ENCODE data around the gene DENND10. TPM values are rescaled to one million over a fixed set of nuclear protein-coding genes. Genes with fewer than 3 reads are reported as not detected.

Gene DENND10
- total and polyA plus RNA-seq, 2 donors (not counting 3 experiments of a cell fraction or from before 2014, with no cell fraction given): 39.1 to 50.1 TPM

- H3K36me3 ChIP-seq (ENCODE audit: control insufficient read depth in 2 of 2, extremely low read depth in 1 of 2, insufficient read depth in 2 of 2, low read length in 2 of 2): peaks cover 48 to 53% of the 10 kb centered on the region in 2 experiments
- no peak overlapping the region for H3K4me2 ChIP-seq (ENCODE audit: insufficient read depth, low read length)
- no TSS peak for BruUV-seq (replicated peaks)
Observed at GRCh38 chr10:119061926-119062325, 42.0 kb upstream of the DENND10 start.

More at GRCh38 chr10:119061926-119062325, 42.0 kb upstream of the DENND10 start:
- DNase-seq (ENCODE audit: low read depth, low spot score) (no peak), FAIRE-seq (no peak)
- TF ChIP-seq POLR2A (IDR thresholded peaks at IDR 0.05; ENCODE audit: low read depth, low read length) (no peak), EZH2 (IDR thresholded peaks at IDR 0.05; ENCODE audit: borderline replicate concordance, low read depth, low read length, severe bottlenecking) (no peak), JUN (IDR thresholded peaks at IDR 0.05; ENCODE audit: borderline replicate concordance, insufficient read depth, insufficient read length, low read depth) (no peak), CTCF (IDR thresholded peaks at IDR 0.05; ENCODE audit: extremely low read depth in 1 of 2, insufficient read depth in 1 of 2, low read depth in 1 of 2, low read length in 2 of 2) (no peak), GATA2 (IDR thresholded peaks at IDR 0.05; ENCODE audit: insufficient read depth, insufficient read length, low read depth, low read length) (no peak), POLR2AphosphoS5 (IDR thresholded peaks at IDR 0.05; ENCODE audit: insufficient read depth, low read depth, low read length) (no peak), MAX (IDR thresholded peaks at IDR 0.05; ENCODE audit: insufficient read depth, insufficient read length) (no peak), FOS (IDR thresholded peaks at IDR 0.05; ENCODE audit: borderline replicate concordance, insufficient read depth, low read length) (no peak), MYC (IDR thresholded peaks at IDR 0.05; ENCODE audit: low read depth, low read length) (no peak)
- Histone ChIP-seq H3K9me1 (replicated peaks; ENCODE audit: control insufficient read depth, extremely low read depth, insufficient read depth, low read length) (no peaks in the 10 kb centered on the region), H4K20me1 (replicated peaks; ENCODE audit: control insufficient read depth, extremely low read depth, insufficient read depth, low read length) (peaks cover 5% of the 10 kb centered on the region), H3K4me1 (ENCODE audit: control insufficient read depth, extremely low read depth, insufficient read depth, low read length) (no peaks in the 10 kb centered on the region), H3K9ac (replicated peaks; ENCODE audit: extremely low read depth, insufficient read depth, low read length) (no peak overlapping the region), H3K27ac (ENCODE audit: insufficient read depth, low read depth, low read length) (no peak overlapping the region), H3K4me3 (replicated peaks in 1 of 3; ENCODE audit: insufficient read depth in 1 of 3, low read depth in 1 of 3, low read length in 3 of 3) (no peak overlapping the region), H3K79me2 (ENCODE audit: control insufficient read depth, insufficient read depth, low read length) (peaks cover 78% of the 10 kb centered on the region), H2AFZ (ENCODE audit: low read depth, low read length) (no peak overlapping the region), H3K27me3 (ENCODE audit: control insufficient read depth in 2 of 2, insufficient read depth in 2 of 2, low read length in 2 of 2) (no peaks in the 10 kb centered on the region), H3K9me3 (replicated peaks; ENCODE audit: control insufficient read depth, insufficient read depth, low read length) (no peaks in the 10 kb centered on the region)
- dilution Hi-C loops (cut with MboI; ENCODE audit: extremely low pct_ligation_motif_present, low sequenced_read_pairs) (no loop called here), intact Hi-C loops (cut with micrococcal nuclease) (loop anchor here (2.0 to 10.0 kb wide), 2 partner anchors 17 to 513 kb away; no protein-coding TSS in a partner anchor)
- ChIA-PET POLR2A (no interaction called here), CTCF (no interaction called here)
